Large intestine (tissue), 3 donors: ENCODE measurements around the gene PTPRG. TPM values are rescaled to one million over a fixed set of nuclear protein-coding genes. Genes with fewer than 3 reads are reported as not detected.
A peak's percentile ranks its signal among the peaks of the same experiment; 100 is the strongest.

Source experiments
- DNase-seq, 2 donors: peaks; one replicate each; pipeline versions ENCODE4 v3.0.0 to v3.0.0-alpha.2; 2013
- H3K27ac ChIP-seq: one replicate; pipeline ENCODE4 v1.5.1; 2013; ENCODE audit warnings: low read length
- H3K27me3 ChIP-seq: 2 replicates; pipeline ENCODE4 v1.6.1; 2013; ENCODE audit warnings: low read length; ENCODE audit not compliant: control insufficient read depth, insufficient read depth
- H3K36me3 ChIP-seq: 2 replicates; pipeline ENCODE4 v1.6.1; 2013; ENCODE audit warnings: low read length; ENCODE audit not compliant: control insufficient read depth, insufficient read depth
- H3K4me1 ChIP-seq: one replicate; pipeline ENCODE4 v1.6.1; 2013; ENCODE audit warnings: low read length; ENCODE audit not compliant: control insufficient read depth, insufficient read depth
- H3K4me3 ChIP-seq: one replicate; pipeline ENCODE4 v1.5.1; 2013; ENCODE audit warnings: low read length
- H3K9me3 ChIP-seq: one replicate; pipeline ENCODE4 v1.6.1; 2013; ENCODE audit warnings: mild to moderate bottlenecking, low read depth, low read length, moderate library complexity; ENCODE audit not compliant: control insufficient read depth
- WGBS: methylation state at CpG from one replicate; pipeline ENCODE4 v1.1.5; 2013; ENCODE audit warnings: low lambda C conversion rate; ENCODE audit not compliant: insufficient coverage; 5-methylcytosine and 5-hydroxymethylcytosine counted together
- polyA plus RNA-seq: library from polyadenylated mRNA; unstranded; fragments of 120-200 nt; gene quantifications from one replicate; pipeline ENCODE4 v1.2.1, GENCODE V29; 2013

PTPRG gene
- polyA plus RNA-seq, 1 donor: 18.3 TPM

DNA sequence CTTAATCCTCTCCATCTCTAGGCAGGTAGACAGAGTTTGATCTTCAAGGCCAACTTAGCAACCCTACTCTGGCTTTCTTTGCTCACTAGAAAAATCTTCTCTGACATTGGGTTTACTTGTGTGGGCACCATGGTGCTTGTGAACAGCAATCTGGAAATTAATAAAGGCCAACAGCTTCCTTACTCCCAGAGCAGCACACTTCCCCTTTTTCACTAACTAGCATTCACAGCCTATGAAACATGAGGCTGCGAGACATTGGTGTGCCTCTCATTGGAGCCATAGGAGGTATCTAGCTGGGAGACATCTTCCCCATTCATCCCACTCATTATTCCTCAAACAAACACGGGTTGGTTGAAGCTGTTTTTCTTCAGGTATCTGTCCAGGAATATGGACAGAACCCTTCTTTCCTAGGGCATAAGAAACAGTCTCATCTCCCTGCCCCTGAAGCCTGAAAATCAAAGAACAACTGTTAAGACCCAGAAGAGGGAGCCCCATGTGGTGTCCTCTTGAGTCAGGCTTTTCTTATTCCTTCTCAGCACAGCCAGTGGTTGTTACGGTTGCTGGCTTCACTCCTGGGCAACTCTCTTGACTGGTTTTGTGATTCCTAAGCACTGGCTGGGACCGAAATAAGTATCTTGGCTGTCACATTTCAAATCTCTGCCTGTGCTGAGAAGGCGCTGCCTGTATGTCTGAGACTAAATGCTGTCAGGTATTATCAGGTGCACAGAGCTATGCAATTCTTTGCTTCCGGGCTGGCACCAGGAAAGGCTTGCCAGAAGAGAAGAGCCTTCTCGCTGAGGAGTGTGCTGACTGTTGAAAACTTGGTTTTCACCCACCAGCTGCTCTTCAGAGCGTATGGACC is 617.6 kb downstream of the PTPRG start:
- Histone ChIP-seq H3K27me3 (no peaks in the 10 kb centered on the region), H3K4me3 (no peak overlapping the region), H3K9me3 (no peaks in the 10 kb centered on the region), H3K4me1 (no peaks in the 10 kb centered on the region), H3K27ac (no peak overlapping the region), H3K36me3 (no peaks in the 10 kb centered on the region)
- no peak for DNase-seq
- no CpG with 5 or more reads among the region's 8 CpGs for WGBS

DNA sequence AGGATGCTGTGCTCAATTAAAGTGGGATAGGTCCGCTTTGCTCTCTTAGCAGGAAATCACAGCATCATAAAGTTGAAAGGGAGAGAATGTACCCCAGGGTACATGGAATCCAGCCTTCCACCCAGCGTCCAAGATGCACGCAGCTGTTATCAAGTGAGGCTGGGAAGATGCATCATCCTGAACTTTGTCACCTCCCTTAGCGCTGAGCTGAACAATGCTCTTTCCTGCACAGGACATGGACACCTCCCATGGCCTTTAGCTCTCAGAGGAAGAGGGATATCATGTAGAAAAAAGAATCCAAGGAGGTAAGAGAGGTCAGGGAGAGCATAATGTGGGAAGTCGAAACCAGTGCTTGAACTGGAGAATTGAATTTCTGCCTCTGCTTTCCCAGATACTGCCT is 619.1 kb downstream of the PTPRG start:
- H3K27me3 ChIP-seq: no peaks in the 10 kb centered on the region
- no CpG with 5 or more reads among the region's 5 CpGs for WGBS
- H3K9me3 ChIP-seq: no peaks in the 10 kb centered on the region
- no peaks in the 10 kb centered on the region for H3K36me3 ChIP-seq
- no peak overlapping the region for H3K4me3 ChIP-seq
- no peak overlapping the region for H3K27ac ChIP-seq
- H3K4me1 ChIP-seq: no peaks in the 10 kb centered on the region
- DNase-seq: no peak

- no CpG with 5 or more reads among the region's 8 CpGs for WGBS
- Histone ChIP-seq H3K4me1 (no peaks in the 10 kb centered on the region), H3K27ac (no peak overlapping the region), H3K36me3 (no peaks in the 10 kb centered on the region), H3K27me3 (no peaks in the 10 kb centered on the region), H3K4me3 (no peak overlapping the region), H3K9me3 (no peaks in the 10 kb centered on the region)
- DNase-seq: no peak
Measured at GRCh38 chr3:62183087-62183486, 621.7 kb downstream of the PTPRG start.

GRCh38 chr3:62183969-62184368 is 622.6 kb downstream of the PTPRG start:
- Histone ChIP-seq H3K27ac (no peak overlapping the region), H3K27me3 (no peaks in the 10 kb centered on the region), H3K9me3 (no peaks in the 10 kb centered on the region), H3K4me3 (no peak overlapping the region), H3K4me1 (no peaks in the 10 kb centered on the region), H3K36me3 (no peaks in the 10 kb centered on the region)
- no CpG with 5 or more reads among the region's 10 CpGs for WGBS
- no peak for DNase-seq

DNA sequence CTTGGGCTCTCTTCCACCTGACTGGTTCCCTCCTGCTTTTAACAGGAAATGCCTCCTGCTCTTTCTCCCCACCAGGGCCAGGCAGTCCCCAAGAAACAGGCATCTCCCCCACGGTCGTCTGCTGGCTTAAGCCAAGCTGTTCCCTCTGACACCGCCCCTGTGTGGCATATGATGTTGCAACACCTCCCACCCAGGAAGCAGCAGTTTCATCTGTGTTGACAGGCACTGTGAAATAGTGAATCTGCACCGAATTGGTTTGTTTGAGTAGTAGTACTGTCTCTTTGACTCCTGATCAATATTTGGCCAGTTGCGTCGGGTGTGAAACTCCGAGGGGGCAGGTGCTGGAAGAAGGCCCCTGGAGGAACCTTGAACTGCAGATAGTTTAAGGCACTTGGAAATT is 623.2 kb downstream of the PTPRG start:
- WGBS: no CpG with 5 or more reads among the region's 7 CpGs
- no peaks in the 10 kb centered on the region for H3K4me1 ChIP-seq
- no peak overlapping the region for H3K4me3 ChIP-seq
- H3K27ac ChIP-seq: no peak overlapping the region
- DNase-seq: peak in 1 of 2 donors; percentile 11
- H3K27me3 ChIP-seq: no peaks in the 10 kb centered on the region
- H3K36me3 ChIP-seq: no peaks in the 10 kb centered on the region
- H3K9me3 ChIP-seq: no peaks in the 10 kb centered on the region

DNA sequence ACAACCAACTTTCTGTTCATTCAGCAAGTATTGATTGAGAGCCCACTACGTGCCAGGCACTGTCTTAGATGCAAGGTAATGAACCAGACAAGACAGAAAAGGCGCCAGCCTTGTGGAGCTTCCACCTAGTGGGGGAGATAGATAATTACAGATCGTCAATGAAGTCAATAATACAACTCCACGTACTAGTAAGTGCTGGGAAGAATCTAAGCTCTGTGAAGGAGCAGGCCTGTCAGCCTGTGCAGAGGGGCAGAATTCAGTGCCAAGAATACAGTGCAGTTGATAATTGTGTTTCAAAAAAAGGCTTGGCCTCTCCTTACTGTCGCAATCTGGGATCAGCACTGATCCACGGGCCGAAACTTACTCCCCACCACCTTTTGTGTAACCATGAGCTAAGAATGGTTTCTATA is 625.7 kb downstream of the PTPRG start:
- H3K27ac ChIP-seq: no peak overlapping the region
- no peaks in the 10 kb centered on the region for H3K4me1 ChIP-seq
- no peak for DNase-seq
- H3K36me3 ChIP-seq: peaks cover 4% of the 10 kb centered on the region
- 100% methylated on average over 1 of the region's 7 CpGs for WGBS
- H3K9me3 ChIP-seq: no peaks in the 10 kb centered on the region
- H3K4me3 ChIP-seq: no peak overlapping the region
- no peaks in the 10 kb centered on the region for H3K27me3 ChIP-seq

GRCh38 chr3:62188681-62189375 is 627.5 kb downstream of the PTPRG start:
- Histone ChIP-seq H3K27ac (no peak overlapping the region), H3K4me3 (no peak overlapping the region), H3K36me3 (peaks cover 6% of the 10 kb centered on the region), H3K4me1 (no peaks in the 10 kb centered on the region), H3K27me3 (no peaks in the 10 kb centered on the region), H3K9me3 (no peaks in the 10 kb centered on the region)
- DNase-seq: peak; percentile 59 to 60
- no CpG with 5 or more reads among the region's 18 CpGs for WGBS

DNA sequence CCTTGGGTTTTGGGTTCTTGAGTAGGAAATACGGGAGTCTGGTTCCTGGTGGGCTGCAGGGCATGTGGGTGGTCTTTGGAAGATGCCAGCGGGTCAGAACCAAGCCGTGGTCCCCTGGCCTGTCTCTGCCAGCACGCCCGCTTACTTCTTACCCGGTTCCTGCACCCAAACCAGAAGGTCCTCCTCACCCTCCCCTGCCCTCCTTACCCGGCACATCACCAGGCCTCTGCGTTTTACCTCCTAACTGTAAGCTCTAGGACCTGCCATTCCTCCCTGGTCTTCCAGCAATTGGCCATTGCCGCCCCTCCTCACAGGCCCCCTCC is 628.0 kb downstream of the PTPRG start:
- no peak overlapping the region for H3K4me3 ChIP-seq
- no peaks in the 10 kb centered on the region for H3K4me1 ChIP-seq
- H3K9me3 ChIP-seq: no peaks in the 10 kb centered on the region
- no peak overlapping the region for H3K27ac ChIP-seq
- WGBS: no CpG with 5 or more reads among the region's 9 CpGs
- H3K27me3 ChIP-seq: no peaks in the 10 kb centered on the region
- peaks cover 9% of the 10 kb centered on the region for H3K36me3 ChIP-seq
- no peak for DNase-seq

DNA sequence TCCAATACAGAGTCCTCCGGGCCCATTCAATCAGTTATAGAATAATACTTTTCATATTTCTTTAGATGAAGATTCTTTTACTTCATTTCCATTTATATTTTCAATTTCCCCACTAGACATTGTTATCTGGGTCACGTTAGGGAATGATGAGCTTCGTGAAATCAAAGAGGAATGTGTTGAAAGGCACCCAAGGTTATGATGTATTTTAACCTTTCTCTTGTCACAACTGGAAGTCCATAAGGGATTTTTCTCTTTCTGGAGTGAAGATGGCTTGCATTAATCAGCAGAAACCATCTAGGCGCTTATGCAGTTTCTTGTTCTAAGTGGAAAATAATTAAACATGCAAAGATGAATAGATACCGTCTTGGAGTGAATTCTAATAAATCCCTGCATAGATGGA is 631.5 kb downstream of the PTPRG start:
- Histone ChIP-seq H3K4me1 (no peaks in the 10 kb centered on the region), H3K27ac (no peak overlapping the region), H3K36me3 (peaks cover 23% of the 10 kb centered on the region), H3K4me3 (no peak overlapping the region), H3K9me3 (no peaks in the 10 kb centered on the region), H3K27me3 (no peaks in the 10 kb centered on the region)
- 100% methylated on average over 2 of the region's 5 CpGs for whole genome bisulfite sequencing
- no peak for DNase-seq

DNA sequence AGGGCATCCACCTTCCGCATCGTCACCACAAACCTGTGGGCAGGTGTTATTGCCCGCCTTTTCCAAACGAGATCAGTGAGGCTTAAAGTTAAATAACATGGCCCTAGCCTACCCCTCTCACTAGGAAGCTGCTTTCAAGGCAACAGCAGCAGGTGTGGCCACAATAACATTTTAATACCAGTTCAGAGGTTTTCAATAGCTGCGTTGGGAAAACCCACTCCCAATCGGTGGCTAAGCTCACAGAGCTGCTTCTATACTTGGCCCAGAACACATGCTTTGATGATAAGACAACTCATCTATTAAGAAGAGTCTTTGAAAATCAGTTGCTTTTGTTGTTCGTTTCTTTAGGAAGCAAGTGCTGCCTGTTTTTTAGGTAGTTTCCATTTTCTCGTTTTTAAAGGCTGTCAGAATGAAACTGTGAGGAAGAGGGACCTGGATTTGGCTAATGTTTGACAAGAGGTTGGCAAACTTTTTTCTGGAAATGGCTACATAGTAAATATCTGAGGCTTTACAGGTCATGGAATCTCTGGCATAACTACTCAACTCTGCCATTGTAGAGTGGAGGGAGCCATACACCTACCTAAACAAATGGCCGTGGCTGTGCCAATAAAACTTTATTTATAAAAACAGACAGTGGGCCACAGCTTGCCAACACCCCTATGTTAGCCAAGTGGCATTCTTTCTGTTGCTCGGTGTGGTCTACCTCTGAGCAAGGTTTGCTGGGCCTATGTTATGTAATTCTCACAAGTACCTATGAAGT is 632.4 kb downstream of the PTPRG start:
- Histone ChIP-seq H3K9me3 (no peaks in the 10 kb centered on the region), H3K4me1 (no peaks in the 10 kb centered on the region), H3K4me3 (no peak overlapping the region), H3K27ac (no peak overlapping the region), H3K36me3 (peaks cover 24% of the 10 kb centered on the region), H3K27me3 (no peaks in the 10 kb centered on the region)
- 100% methylated on average over 1 of the region's 10 CpGs for WGBS
- no peak for DNase-seq
